OCI-LY1 (cell line): ENCODE data around the gene C9orf78.

Experiments used
- EZH2 ChIP-seq: fragments of 200-600 bp; sonication (generic), shearing (Covaris generic); IDR thresholded peaks from 2 replicates; pipeline ENCODE4 v1.8.0; 2017; ENCODE audit warnings: borderline replicate concordance, mixed run types, mild to moderate bottlenecking, antibody characterized with exemption, low read length, moderate library complexity, mixed read lengths
- TF ChIP-seq, protein P1 (sequence below): fragments of 200-600 bp; sonication (generic), shearing (Covaris generic); IDR thresholded peaks from 2 replicates; pipeline ENCODE4 v1.5.1; 2017; ENCODE audit warnings: mild to moderate bottlenecking, antibody characterized with exemption, low read length, moderate library complexity, mixed read lengths

DNA sequence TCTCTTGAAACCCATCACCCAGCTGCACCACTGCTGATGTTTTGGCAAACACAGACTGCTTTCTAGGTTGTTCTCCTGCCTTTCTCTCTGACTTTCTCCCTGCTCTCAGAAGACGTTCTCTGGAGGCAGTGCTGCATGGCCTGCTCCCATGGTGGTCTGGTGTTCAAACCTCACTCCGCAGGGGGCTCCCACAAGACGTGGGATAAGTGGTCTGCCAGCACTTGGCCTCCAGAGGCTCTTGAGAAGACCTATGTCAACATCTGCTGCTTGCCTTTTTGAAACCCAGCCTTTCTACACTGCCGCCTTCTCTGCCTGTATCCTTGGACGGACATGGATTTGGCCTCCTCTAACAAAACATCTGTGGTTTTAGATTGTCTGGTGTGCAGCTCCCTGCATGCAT, 16.7 kb upstream of the C9orf78 start:
- TF ChIP-seq, protein P1, sequence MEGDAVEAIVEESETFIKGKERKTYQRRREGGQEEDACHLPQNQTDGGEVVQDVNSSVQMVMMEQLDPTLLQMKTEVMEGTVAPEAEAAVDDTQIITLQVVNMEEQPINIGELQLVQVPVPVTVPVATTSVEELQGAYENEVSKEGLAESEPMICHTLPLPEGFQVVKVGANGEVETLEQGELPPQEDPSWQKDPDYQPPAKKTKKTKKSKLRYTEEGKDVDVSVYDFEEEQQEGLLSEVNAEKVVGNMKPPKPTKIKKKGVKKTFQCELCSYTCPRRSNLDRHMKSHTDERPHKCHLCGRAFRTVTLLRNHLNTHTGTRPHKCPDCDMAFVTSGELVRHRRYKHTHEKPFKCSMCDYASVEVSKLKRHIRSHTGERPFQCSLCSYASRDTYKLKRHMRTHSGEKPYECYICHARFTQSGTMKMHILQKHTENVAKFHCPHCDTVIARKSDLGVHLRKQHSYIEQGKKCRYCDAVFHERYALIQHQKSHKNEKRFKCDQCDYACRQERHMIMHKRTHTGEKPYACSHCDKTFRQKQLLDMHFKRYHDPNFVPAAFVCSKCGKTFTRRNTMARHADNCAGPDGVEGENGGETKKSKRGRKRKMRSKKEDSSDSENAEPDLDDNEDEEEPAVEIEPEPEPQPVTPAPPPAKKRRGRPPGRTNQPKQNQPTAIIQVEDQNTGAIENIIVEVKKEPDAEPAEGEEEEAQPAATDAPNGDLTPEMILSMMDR = no peak
- TF ChIP-seq EZH2 = no peak
